HUES48 (cell line): ENCODE results near the gene BMPR1B.

ENCODE experiments used
- H3K27ac ChIP-seq: one replicate; pipeline ENCODE4 v1.7.0; 2013; ENCODE audit warnings: low read depth, low read length, inconsistent platforms
- H3K27me3 ChIP-seq: 2 replicates; pipeline ENCODE4 v1.6.1; 2013; ENCODE audit warnings: mild to moderate bottlenecking, low read length; ENCODE audit not compliant: control insufficient read depth, insufficient read depth
- H3K36me3 ChIP-seq: 2 replicates; pipeline ENCODE4 v1.6.1; 2013; ENCODE audit warnings: low read length; ENCODE audit not compliant: control insufficient read depth, insufficient read depth
- H3K4me1 ChIP-seq: 2 replicates; pipeline ENCODE4 v1.6.1; 2013; ENCODE audit warnings: mild to moderate bottlenecking, low read length; ENCODE audit not compliant: control insufficient read depth, insufficient read depth
- H3K4me3 ChIP-seq: 2 replicates; pipeline ENCODE4 v1.5.1; 2013; ENCODE audit warnings: mild to moderate bottlenecking, low read depth, low read length
- H3K9ac ChIP-seq: 2 replicates; pipeline ENCODE4 v1.6.1; 2013; ENCODE audit warnings: mild to moderate bottlenecking, low read depth, low read length, moderate library complexity
- H3K9me3 ChIP-seq: 2 replicates; pipeline ENCODE4 v1.6.1; 2013; ENCODE audit warnings: low read length; ENCODE audit not compliant: control insufficient read depth, insufficient read depth

Gene BMPR1B

GRCh38 chr4:95084584-95084983 lies 326.8 kb downstream of the BMPR1B start:
- Histone ChIP-seq H3K27me3 (no peaks in the 10 kb centered on the region), H3K36me3 (no peaks in the 10 kb centered on the region), H3K27ac (peak overlapping the region; percentile 50), H3K4me3 (no peak overlapping the region), H3K9me3 (no peaks in the 10 kb centered on the region), H3K9ac (no peak overlapping the region), H3K4me1 (no peaks in the 10 kb centered on the region)

DNA sequence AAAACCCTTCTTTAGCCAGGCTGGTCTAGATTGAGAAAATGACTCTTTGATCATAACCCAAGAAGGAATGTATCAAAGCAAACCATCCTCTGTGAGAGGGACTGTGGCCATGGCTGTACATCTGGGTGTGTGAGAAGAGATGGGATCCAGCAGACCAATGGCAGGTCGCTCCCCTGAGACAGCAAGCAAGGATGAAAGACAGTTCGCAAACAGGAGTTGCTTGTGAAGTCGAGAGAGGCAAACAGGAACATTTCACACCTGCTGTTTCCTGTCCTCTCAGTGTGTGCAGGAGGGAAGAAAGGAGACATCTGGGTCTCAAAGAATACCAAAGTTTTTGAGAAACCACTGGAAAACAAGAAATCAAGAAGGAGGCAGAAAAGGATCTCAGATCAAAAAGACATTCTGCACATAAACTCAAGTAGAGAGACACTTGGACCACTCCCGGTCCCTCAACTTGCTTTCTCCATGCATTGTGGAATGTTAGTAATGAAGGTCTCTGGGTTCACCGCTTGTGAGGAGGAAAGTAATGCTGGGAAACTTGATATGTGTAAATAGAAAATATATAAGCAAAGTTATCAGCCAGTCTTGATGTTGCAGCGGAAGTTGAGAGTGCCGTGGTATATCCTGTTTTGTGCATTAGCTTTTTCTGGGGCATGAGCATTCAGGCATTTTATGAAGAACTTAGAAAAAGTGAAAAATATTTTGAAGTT lies 327.5 kb downstream of the BMPR1B start:
- no peak overlapping the region for H3K9ac ChIP-seq
- H3K4me1 ChIP-seq, result no peaks in the 10 kb centered on the region
- H3K27ac ChIP-seq, result peak overlapping the region; percentile 50
- no peaks in the 10 kb centered on the region for H3K9me3 ChIP-seq
- no peaks in the 10 kb centered on the region for H3K27me3 ChIP-seq
- no peaks in the 10 kb centered on the region for H3K36me3 ChIP-seq
- H3K4me3 ChIP-seq, result no peak overlapping the region

DNA sequence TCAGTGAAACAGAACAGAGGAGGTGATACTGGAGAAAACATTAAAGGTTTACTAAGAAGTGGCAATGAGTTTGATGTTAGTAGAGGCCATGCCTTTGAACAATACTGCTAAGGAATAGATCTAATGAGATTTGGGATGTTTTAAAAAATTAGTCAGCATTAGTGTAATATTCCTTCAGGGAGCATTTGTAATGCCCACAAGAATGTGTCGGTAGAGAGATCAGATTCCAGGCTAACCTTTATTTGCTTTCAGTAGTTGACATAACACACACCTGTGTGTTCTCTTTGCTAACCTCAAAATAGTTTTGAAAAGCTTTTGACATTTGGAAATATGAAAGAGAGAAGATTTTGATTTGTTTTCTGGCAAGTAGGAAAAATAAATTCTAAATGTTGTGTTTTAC lies 328.8 kb downstream of the BMPR1B start:
- no peaks in the 10 kb centered on the region for H3K27me3 ChIP-seq
- H3K36me3 ChIP-seq, result no peaks in the 10 kb centered on the region
- H3K9ac ChIP-seq, result no peak overlapping the region
- H3K27ac ChIP-seq, result no peak overlapping the region
- no peak overlapping the region for H3K4me3 ChIP-seq
- H3K4me1 ChIP-seq, result no peaks in the 10 kb centered on the region
- no peaks in the 10 kb centered on the region for H3K9me3 ChIP-seq

- Histone ChIP-seq H3K4me3 (no peak overlapping the region), H3K9ac (no peak overlapping the region), H3K36me3 (no peaks in the 10 kb centered on the region), H3K27ac (no peak overlapping the region), H3K9me3 (no peaks in the 10 kb centered on the region), H3K27me3 (no peaks in the 10 kb centered on the region), H3K4me1 (no peaks in the 10 kb centered on the region)
These were observed 330.1 kb downstream of the BMPR1B start for GRCh38 chr4:95087657-95088455.

DNA sequence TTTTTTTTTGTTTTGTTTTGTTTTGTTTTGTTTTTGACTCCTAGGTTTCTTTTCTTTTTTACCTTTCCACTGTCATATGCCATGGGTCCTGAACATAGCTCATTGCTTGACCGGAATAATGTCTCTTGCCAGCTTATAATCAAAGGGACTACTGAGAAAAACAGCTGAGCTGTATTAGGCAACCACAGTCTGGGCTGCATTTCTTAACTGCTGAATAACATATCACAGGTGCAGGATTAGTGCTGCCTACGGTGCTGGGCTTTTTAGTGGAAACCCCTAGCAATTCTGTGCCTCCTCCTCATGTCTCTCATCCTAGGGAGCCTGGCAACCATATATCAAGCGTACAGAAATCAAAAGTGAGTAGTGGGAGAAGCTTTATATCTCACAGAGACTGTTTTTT lies 333.5 kb downstream of the BMPR1B start:
- no peak overlapping the region for H3K4me3 ChIP-seq
- no peaks in the 10 kb centered on the region for H3K36me3 ChIP-seq
- H3K9me3 ChIP-seq, result no peaks in the 10 kb centered on the region
- H3K9ac ChIP-seq, result no peak overlapping the region
- H3K27ac ChIP-seq, result no peak overlapping the region
- no peaks in the 10 kb centered on the region for H3K27me3 ChIP-seq
- H3K4me1 ChIP-seq, result no peaks in the 10 kb centered on the region

GRCh38 chr4:95092766-95093165 lies 335.0 kb downstream of the BMPR1B start:
- no peak overlapping the region for H3K9ac ChIP-seq
- no peaks in the 10 kb centered on the region for H3K9me3 ChIP-seq
- H3K27ac ChIP-seq, result no peak overlapping the region
- no peaks in the 10 kb centered on the region for H3K4me1 ChIP-seq
- no peak overlapping the region for H3K4me3 ChIP-seq
- no peaks in the 10 kb centered on the region for H3K27me3 ChIP-seq
- H3K36me3 ChIP-seq, result no peaks in the 10 kb centered on the region

DNA sequence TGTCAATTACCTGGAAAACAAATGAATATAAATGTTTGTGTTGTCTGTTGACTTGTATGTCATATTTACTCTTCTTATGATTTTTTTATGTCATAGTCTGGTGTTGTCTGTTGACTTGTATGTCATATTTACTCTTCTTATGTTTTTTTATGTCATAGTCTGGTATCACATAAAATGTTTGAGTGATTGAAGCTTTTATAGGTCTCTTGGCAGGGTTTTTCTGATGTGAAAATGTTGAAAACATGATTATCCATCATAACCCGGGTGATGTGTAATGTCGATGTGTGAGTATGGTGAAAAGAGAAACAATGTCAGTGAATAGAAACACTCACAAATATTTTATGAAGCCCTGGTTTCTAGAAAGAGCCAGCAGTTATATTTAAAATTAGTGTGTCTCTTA lies 335.7 kb downstream of the BMPR1B start:
- H3K36me3 ChIP-seq, result no peaks in the 10 kb centered on the region
- H3K4me1 ChIP-seq, result no peaks in the 10 kb centered on the region
- no peak overlapping the region for H3K9ac ChIP-seq
- no peak overlapping the region for H3K4me3 ChIP-seq
- H3K27ac ChIP-seq, result no peak overlapping the region
- no peaks in the 10 kb centered on the region for H3K27me3 ChIP-seq
- H3K9me3 ChIP-seq, result no peaks in the 10 kb centered on the region

- Histone ChIP-seq H3K9me3 (no peaks in the 10 kb centered on the region), H3K36me3 (no peaks in the 10 kb centered on the region), H3K9ac (no peak overlapping the region), H3K4me3 (no peak overlapping the region), H3K4me1 (no peaks in the 10 kb centered on the region), H3K27ac (no peak overlapping the region), H3K27me3 (no peaks in the 10 kb centered on the region)
These were observed 336.5 kb downstream of the BMPR1B start for GRCh38 chr4:95093936-95094929.

DNA sequence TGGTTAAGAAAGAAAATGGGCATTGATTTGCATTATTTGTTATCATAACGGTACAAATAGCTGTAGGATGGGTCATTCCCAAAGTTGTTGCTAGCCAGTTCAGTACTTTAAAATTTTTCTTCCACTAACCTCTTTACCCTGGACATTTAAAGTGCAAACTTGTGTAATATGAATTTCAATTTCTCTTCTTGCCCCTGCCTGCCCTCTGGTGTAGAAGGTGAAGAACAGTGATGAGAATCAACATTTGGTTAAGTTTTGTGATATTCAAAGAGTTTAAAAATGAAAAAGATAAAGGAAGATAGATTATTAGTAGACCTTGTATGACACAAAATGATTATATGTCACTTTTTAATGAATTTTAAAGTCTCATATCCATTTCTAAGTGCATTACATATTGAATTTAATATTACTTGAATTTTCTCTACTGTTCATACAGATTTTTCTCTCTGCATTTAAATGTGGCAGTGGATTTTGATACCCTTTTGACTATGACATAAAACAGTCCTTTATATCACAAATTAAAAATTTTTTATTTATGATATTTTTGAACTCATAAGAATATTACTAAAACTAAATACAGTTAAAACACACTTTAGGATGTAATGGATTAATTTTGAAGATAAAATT lies 337.7 kb downstream of the BMPR1B start:
- Histone ChIP-seq H3K9me3 (no peaks in the 10 kb centered on the region), H3K27me3 (no peaks in the 10 kb centered on the region), H3K27ac (no peak overlapping the region), H3K4me3 (no peak overlapping the region), H3K36me3 (no peaks in the 10 kb centered on the region), H3K9ac (no peak overlapping the region), H3K4me1 (no peaks in the 10 kb centered on the region)

GRCh38 chr4:95102162-95102790 lies 344.5 kb downstream of the BMPR1B start:
- Histone ChIP-seq H3K9me3 (no peaks in the 10 kb centered on the region), H3K27me3 (no peaks in the 10 kb centered on the region), H3K4me1 (no peaks in the 10 kb centered on the region; the same call in 1 of the 2 replicates), H3K4me3 (no peak overlapping the region), H3K36me3 (no peaks in the 10 kb centered on the region), H3K27ac (no peak overlapping the region), H3K9ac (no peak overlapping the region)
